Smooth muscle cell (in vitro differentiated cells): ENCODE data around the gene SALL2. TPM values are rescaled to one million over a fixed set of nuclear protein-coding genes. Genes with fewer than 3 reads are reported as not detected.

Source experiments
- DNase-seq: peaks from one replicate; lab custom pipeline; 2025; ENCODE audit not compliant: unreplicated experiment; lab: John Stamatoyannopoulos, UW
- H2AFZ ChIP-seq: fragments of 200-600 bp; sonication (generic); 2 replicates; pipeline ENCODE4 v1.6.0; 2016; ENCODE audit warnings: antibody characterized with exemption, low read depth, mild to moderate bottlenecking
- H3F3A ChIP-seq: fragments of 200-600 bp; sonication (generic); 2 replicates; pipeline ENCODE4 v1.6.0; 2017; ENCODE audit warnings: antibody characterized with exemption, low read depth
- H3K27ac ChIP-seq: fragments of 200-600 bp; sonication (generic); 2 replicates; pipeline ENCODE4 v1.5.1; 2016; ENCODE audit warnings: low read depth, mild to moderate bottlenecking
- H3K27me3 ChIP-seq: fragments of 200-600 bp; sonication (generic); 2 replicates; pipeline ENCODE4 v1.6.1; 2016; ENCODE audit warnings: low read depth, mild to moderate bottlenecking
- H3K36me3 ChIP-seq: fragments of 200-600 bp; sonication (generic); 2 replicates; pipeline ENCODE4 v1.5.1; 2016; ENCODE audit warnings: low read depth
- H3K4me1 ChIP-seq: fragments of 200-600 bp; sonication (generic); 2 replicates; pipeline ENCODE4 v1.5.1; 2016; ENCODE audit warnings: low read depth
- H3K4me2 ChIP-seq: fragments of 200-600 bp; sonication (generic); 2 replicates; pipeline ENCODE4 v1.6.0; 2016; ENCODE audit warnings: mild to moderate bottlenecking
- H3K4me3 ChIP-seq: fragments of 200-600 bp; sonication (generic); 2 replicates; pipeline ENCODE4 v1.5.1; 2016; ENCODE audit warnings: mild to moderate bottlenecking
- H3K79me2 ChIP-seq: fragments of 200-600 bp; sonication (generic); 2 replicates; pipeline ENCODE4 v1.6.0; 2016; ENCODE audit warnings: low read depth, mild to moderate bottlenecking
- H3K9ac ChIP-seq: fragments of 200-600 bp; sonication (generic); 2 replicates; pipeline ENCODE4 v1.6.0; 2016; ENCODE audit warnings: low read depth
- H3K9me3 ChIP-seq: fragments of 200-600 bp; sonication (generic); replicated peaks from 2 replicates; pipeline ENCODE4 v1.5.1; 2016; ENCODE audit warnings: low read depth
- H4K20me1 ChIP-seq: fragments of 200-600 bp; sonication (generic); 2 replicates; pipeline ENCODE4 v1.6.0; 2016; ENCODE audit warnings: low read depth
- WGBS: methylation state at CpG from one replicate; pipeline ENCODE4 v1.1.7; 2016; ENCODE audit warnings: low lambda C conversion rate; 5-methylcytosine and 5-hydroxymethylcytosine counted together
- polyA plus RNA-seq: library from polyadenylated mRNA; unstranded; fragments of >200 nt; fragmentation: Nextera tagmentation; extraction: Ambion mirVana; gene quantifications from 2 replicates; pipeline ENCODE4 v1.2.1, GENCODE V29; 2016
- total RNA-seq: library from RNA; depleted of rRNA; stranded (reverse); fragments of >200 nt; gene quantifications from 2 replicates; pipeline ENCODE4 v1.2.3, GENCODE V29; 2014
- TF ChIP-seq, protein P1 (sequence below): fragments of 200-600 bp; sonication (generic); IDR thresholded peaks from 2 replicates; pipeline ENCODE4 v1.5.1; 2017; ENCODE audit warnings: borderline replicate concordance, mild to moderate bottlenecking, antibody characterized with exemption; ENCODE audit not compliant: insufficient read depth, poor library complexity, severe bottlenecking

Gene SALL2
- total and polyA plus RNA-seq, 2 experiments from 2014 or later, result 4.5 to 5.9 TPM

DNA sequence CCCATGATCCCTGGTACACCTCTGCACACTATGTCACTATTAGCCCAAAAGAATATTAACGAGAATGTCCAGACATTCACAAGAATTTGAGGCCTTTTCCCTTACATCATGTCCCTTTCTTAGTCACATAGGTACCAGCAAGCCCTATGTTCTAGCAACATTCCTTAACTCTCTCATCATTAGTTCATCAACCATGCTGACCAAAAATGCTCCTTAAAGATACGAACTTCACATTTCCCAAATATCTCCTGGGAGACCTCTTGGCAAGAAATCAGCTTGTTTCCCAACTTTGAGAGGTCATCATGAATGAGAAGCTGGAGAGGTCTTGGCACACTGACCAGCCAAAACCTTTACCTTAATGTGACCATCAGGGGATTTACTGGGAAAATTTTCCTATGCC is 4.6 kb downstream of the SALL2 start:
- Histone ChIP-seq H3K4me3 (no peak overlapping the region), H3K36me3 (no peaks in the 10 kb centered on the region), H3K9ac (no peak overlapping the region), H3K79me2 (no peaks in the 10 kb centered on the region), H3K4me2 (no peak overlapping the region), H4K20me1 (no peaks in the 10 kb centered on the region), H3K27ac (no peak overlapping the region), H2AFZ (no peak overlapping the region), H3K4me1 (peaks cover 17% of the 10 kb centered on the region), H3F3A (no peaks in the 10 kb centered on the region), H3K27me3 (no peaks in the 10 kb centered on the region), H3K9me3 (no peaks in the 10 kb centered on the region)
- TF ChIP-seq, protein P1, sequence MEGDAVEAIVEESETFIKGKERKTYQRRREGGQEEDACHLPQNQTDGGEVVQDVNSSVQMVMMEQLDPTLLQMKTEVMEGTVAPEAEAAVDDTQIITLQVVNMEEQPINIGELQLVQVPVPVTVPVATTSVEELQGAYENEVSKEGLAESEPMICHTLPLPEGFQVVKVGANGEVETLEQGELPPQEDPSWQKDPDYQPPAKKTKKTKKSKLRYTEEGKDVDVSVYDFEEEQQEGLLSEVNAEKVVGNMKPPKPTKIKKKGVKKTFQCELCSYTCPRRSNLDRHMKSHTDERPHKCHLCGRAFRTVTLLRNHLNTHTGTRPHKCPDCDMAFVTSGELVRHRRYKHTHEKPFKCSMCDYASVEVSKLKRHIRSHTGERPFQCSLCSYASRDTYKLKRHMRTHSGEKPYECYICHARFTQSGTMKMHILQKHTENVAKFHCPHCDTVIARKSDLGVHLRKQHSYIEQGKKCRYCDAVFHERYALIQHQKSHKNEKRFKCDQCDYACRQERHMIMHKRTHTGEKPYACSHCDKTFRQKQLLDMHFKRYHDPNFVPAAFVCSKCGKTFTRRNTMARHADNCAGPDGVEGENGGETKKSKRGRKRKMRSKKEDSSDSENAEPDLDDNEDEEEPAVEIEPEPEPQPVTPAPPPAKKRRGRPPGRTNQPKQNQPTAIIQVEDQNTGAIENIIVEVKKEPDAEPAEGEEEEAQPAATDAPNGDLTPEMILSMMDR, result no peak
- no peak for DNase-seq
- WGBS, result 92% methylated on average over 2 of the region's 2 CpGs

DNA sequence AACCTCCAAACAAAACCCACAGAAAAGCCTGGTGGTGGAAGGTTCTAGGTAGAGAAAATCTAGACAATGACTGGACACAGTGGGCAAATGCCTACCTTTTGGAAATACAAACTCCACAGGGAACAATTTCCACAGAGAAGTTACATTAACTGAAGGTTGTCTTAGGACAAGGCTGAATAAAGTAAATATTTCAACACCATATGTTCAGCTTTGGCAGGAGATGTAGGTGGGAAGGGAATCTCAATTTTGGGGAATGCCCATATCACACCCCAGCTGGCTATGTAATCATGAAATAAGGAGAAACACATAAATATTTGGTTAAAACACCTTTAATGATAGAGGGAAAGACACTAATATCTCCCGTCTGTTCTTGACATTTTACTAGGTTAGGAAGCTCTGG is 5.4 kb downstream of the SALL2 start:
- H3K4me3 ChIP-seq, result no peak overlapping the region
- no peaks in the 10 kb centered on the region for H3K79me2 ChIP-seq
- no peak overlapping the region for H3K9ac ChIP-seq
- no peaks in the 10 kb centered on the region for H3F3A ChIP-seq
- H3K4me2 ChIP-seq, result no peak overlapping the region
- no peaks in the 10 kb centered on the region for H4K20me1 ChIP-seq
- no peaks in the 10 kb centered on the region for H3K36me3 ChIP-seq
- no peak for DNase-seq
- no peak overlapping the region for H3K27ac ChIP-seq
- peaks cover 16% of the 10 kb centered on the region for H3K4me1 ChIP-seq
- 95% methylated on average over 1 of the region's 1 CpG for WGBS
- H2AFZ ChIP-seq, result no peak overlapping the region
- H3K27me3 ChIP-seq, result no peaks in the 10 kb centered on the region
- no peaks in the 10 kb centered on the region for H3K9me3 ChIP-seq
- TF ChIP-seq, protein P1, result no peak

DNA sequence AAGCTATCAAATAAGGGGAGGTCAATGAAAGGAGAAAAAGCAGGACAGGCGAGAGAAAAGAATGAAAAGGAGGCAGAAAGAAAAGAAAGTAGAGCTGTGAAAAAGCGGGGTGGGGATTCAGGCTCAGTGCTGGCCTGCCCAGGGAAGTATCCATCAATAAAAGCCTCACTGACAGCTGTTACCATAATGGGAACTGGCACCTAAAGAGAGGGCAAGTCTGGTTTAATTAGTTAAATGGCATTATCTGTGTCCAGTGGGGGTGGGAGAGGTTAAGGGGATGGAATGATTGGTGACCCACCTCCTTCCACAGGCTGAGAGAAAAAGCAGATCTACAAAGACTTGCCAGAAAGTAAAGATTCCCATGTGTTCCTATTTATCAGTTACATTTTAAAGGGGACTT is 7.4 kb downstream of the SALL2 start:
- no peak overlapping the region for H3K9ac ChIP-seq
- H3K36me3 ChIP-seq, result no peaks in the 10 kb centered on the region
- H3K9me3 ChIP-seq, result no peaks in the 10 kb centered on the region
- no peak overlapping the region for H3K4me2 ChIP-seq
- H3K27ac ChIP-seq, result no peak overlapping the region
- no peak overlapping the region for H2AFZ ChIP-seq
- H3K4me1 ChIP-seq, result peaks cover 16% of the 10 kb centered on the region
- no peaks in the 10 kb centered on the region for H3K79me2 ChIP-seq
- no peak for DNase-seq
- TF ChIP-seq, protein P1, result no peak
- 84% methylated on average over 2 of the region's 2 CpGs for WGBS
- H3F3A ChIP-seq, result no peaks in the 10 kb centered on the region
- H3K27me3 ChIP-seq, result no peaks in the 10 kb centered on the region
- H4K20me1 ChIP-seq, result no peaks in the 10 kb centered on the region
- no peak overlapping the region for H3K4me3 ChIP-seq

DNA sequence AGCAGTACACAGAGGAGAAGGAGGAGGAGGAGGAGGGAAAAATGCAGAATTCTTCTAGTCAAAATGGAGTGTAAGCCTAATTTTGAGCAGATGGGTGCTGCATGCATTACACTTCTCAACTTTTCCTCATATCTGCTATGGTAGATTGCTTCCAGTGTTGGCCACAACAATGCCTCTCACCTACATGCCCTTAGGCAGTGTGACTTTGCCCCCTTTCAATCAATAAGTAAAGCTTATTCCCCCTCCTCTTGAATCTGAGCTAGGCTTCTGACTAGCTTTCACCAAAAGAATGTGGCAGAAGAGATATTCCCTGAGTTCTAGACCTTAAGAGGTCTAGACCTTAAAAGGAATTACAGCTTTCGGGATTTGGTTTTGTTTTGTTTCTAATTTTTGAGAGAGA is 11.8 kb downstream of the SALL2 start:
- Histone ChIP-seq H3K27me3 (no peaks in the 10 kb centered on the region), H4K20me1 (no peaks in the 10 kb centered on the region), H3K4me2 (no peak overlapping the region), H3K27ac (no peak overlapping the region), H3K4me1 (peaks cover 16% of the 10 kb centered on the region), H3K9me3 (no peaks in the 10 kb centered on the region), H3K36me3 (no peaks in the 10 kb centered on the region), H2AFZ (no peak overlapping the region), H3K4me3 (no peak overlapping the region), H3K9ac (no peak overlapping the region), H3K79me2 (peaks cover 16% of the 10 kb centered on the region), H3F3A (no peaks in the 10 kb centered on the region)
- WGBS, result 97% methylated on average over 1 of the region's 1 CpG
- DNase-seq, result no peak
- TF ChIP-seq, protein P1, result no peak
